K562 (cell line): ENCODE data around the gene C2orf72. TPM values are rescaled to one million over a fixed set of nuclear protein-coding genes. Genes with fewer than 3 reads are reported as not detected.

Source experiments
- ATAC-seq: fragments of 200-7000 bp; cut with Tn5 transposase; 3 replicates; pipeline ENCODE4 v1.9.1; 2020; ENCODE audit warnings: moderate library complexity
- BruUV-seq: library from RNA; stranded (reverse); fragments of 400-500 nt; replicated peaks from 2 replicates; lab custom pipeline; 2021; lab: Mats Ljungman, UMichigan
- CTCF ChIA-PET: fragments of 300-600 bp; formaldehyde crosslinking; extraction: SDS; loops from one replicate; lab custom pipeline; 2021; ENCODE audit warnings: low intra/inter-chr PET ratio; lab: Yijun Ruan, JAX
- POLR2A ChIA-PET: fragments of 300-600, 350-650 bp; sonication (Branson Sonifier 250); formaldehyde crosslinking; extraction: SDS; loops from one replicate; lab custom pipeline; 2021; ENCODE audit warnings: antibody characterized with exemption, inconsistent platforms; lab: Yijun Ruan, JAX
- DNase-seq, 4 experiments: peaks; one replicate each; pipeline versions ENCODE4 v3.0.0 to v3.0.0-alpha.2; 2011 to 2018; ENCODE audit warnings: low spot score in 3 of 4, mixed read lengths in 3 of 4; ENCODE audit errors: extremely low read depth in 1 of 4
- FAIRE-seq: peaks from 2 replicates; lab custom pipeline; 2011; peaks lifted over from hg19 to GRCh38; lab: Jason Lieb, UNC
- H2AFZ ChIP-seq: 2 replicates; pipeline ENCODE4 v1.6.0; 2011; ENCODE audit warnings: low read depth, low read length, control low read depth, inconsistent platforms
- H3K27ac ChIP-seq: fragments of 200-600 bp; 3 replicates; pipeline ENCODE4 v1.8.0; 2011; ENCODE audit warnings: low read depth, mild to moderate bottlenecking, control low read depth, inconsistent platforms, low read length, moderate library complexity, mixed read lengths; ENCODE audit errors: extremely low read depth
- H3K27me3 ChIP-seq, 2 experiments: fragments of 300-600 bp in 1 of 2; 2 replicates in 1 of 2; 3 replicates in 1 of 2; pipeline versions ENCODE4 v1.6.0 to v1.8.0; 2011; ENCODE audit warnings: inconsistent platforms in 2 of 2, low read length in 2 of 2, mild to moderate bottlenecking in 1 of 2, mixed read lengths in 1 of 2, moderate library complexity in 1 of 2; ENCODE audit not compliant: control insufficient read depth in 2 of 2, insufficient read depth in 2 of 2
- H3K36me3 ChIP-seq: fragments of 300-600 bp; 3 replicates; pipeline ENCODE4 v1.8.0; 2011; ENCODE audit warnings: mild to moderate bottlenecking, low read length, inconsistent platforms; ENCODE audit not compliant: control insufficient read depth, insufficient read depth
- H3K4me1 ChIP-seq, 2 experiments: fragments of 200-600 bp in 1 of 2; replicated peaks in 1 of 2; 2 replicates in 1 of 2; 3 replicates in 1 of 2; pipeline versions ENCODE4 v1.5.1 to v1.8.0; 2011; ENCODE audit warnings: inconsistent platforms in 2 of 2, low read length in 2 of 2, mild to moderate bottlenecking in 1 of 2, mixed read lengths in 1 of 2, moderate library complexity in 1 of 2; ENCODE audit not compliant: control insufficient read depth in 2 of 2, insufficient read depth in 2 of 2
- H3K4me2 ChIP-seq: 2 replicates; pipeline ENCODE4 v1.6.1; 2011; ENCODE audit warnings: low read length, control low read depth, inconsistent platforms, mixed read lengths; ENCODE audit not compliant: insufficient read depth
- H3K4me3 ChIP-seq: fragments of 200-600 bp; sonication (generic), shearing (Covaris generic); 2 replicates; pipeline ENCODE4 v1.5.1; 2016; ENCODE audit warnings: control low read depth, inconsistent platforms
- H3K79me2 ChIP-seq: fragments of 200-600 bp; 3 replicates; pipeline ENCODE4 v1.8.0; 2011; ENCODE audit warnings: low read length, inconsistent platforms; ENCODE audit not compliant: control insufficient read depth, insufficient read depth
- H3K9ac ChIP-seq, 2 experiments: 2 replicates each; pipeline versions ENCODE4 v1.6.0 to v1.6.1; 2011; ENCODE audit warnings: low read depth in 2 of 2, low read length in 2 of 2, control low read depth in 1 of 2, inconsistent platforms in 1 of 2, mild to moderate bottlenecking in 1 of 2, mixed read lengths in 1 of 2; ENCODE audit not compliant: insufficient read depth in 1 of 2
- H3K9me1 ChIP-seq: one replicate; pipeline ENCODE4 v1.6.0; 2011; ENCODE audit warnings: inconsistent platforms, mild to moderate bottlenecking, low read length, moderate library complexity; ENCODE audit not compliant: control insufficient read depth, insufficient read depth
- H3K9me3 ChIP-seq: replicated peaks from 2 replicates; pipeline ENCODE4 v1.5.1; 2011; ENCODE audit warnings: low read depth, low read length, inconsistent platforms; ENCODE audit not compliant: control insufficient read depth, insufficient read depth
- H4K20me1 ChIP-seq: replicated peaks from 2 replicates; pipeline ENCODE4 v1.6.1; 2011; ENCODE audit warnings: low read length, inconsistent platforms, mixed read lengths; ENCODE audit not compliant: control insufficient read depth, insufficient read depth
- C11orf30 ChIP-seq: fragments of 450-650 bp; IDR thresholded peaks from 2 replicates; pipeline ENCODE4 v1.6.1; 2016; ENCODE audit warnings: low read depth, mild to moderate bottlenecking
- CCNT2 ChIP-seq: IDR thresholded peaks from 2 replicates; pipeline ENCODE4 v1.6.1; 2011; ENCODE audit warnings: borderline replicate concordance, low read depth, mild to moderate bottlenecking, moderate library complexity, mixed read lengths, low read length; ENCODE audit not compliant: insufficient read length; ENCODE audit errors: extremely low read depth
- CHD4 ChIP-seq: fragments of 200-600 bp; sonication (generic); IDR thresholded peaks from 3 replicates; pipeline ENCODE4 v1.6.1; 2012; ENCODE audit warnings: low read depth, mild to moderate bottlenecking, mixed read lengths, low read length, inconsistent platforms; ENCODE audit not compliant: insufficient read depth, insufficient replicate concordance, poor library complexity, severe bottlenecking
- FOXJ2 ChIP-seq: fragments of 200-800 bp; sonication (Bioruptor generic); IDR thresholded peaks from 2 replicates; pipeline ENCODE4 v1.6.1; 2016; ENCODE audit warnings: missing genetic modification characterization, missing compliant biosample characterization
- HDGF ChIP-seq: fragments of 450-650 bp; IDR thresholded peaks from 2 replicates; pipeline ENCODE4 v1.6.1; 2016
- HNRNPLL ChIP-seq: fragments of 200-400 bp; formaldehyde crosslinking; IDR thresholded peaks from 2 replicates; pipeline ENCODE4 v1.6.1; 2017; ENCODE audit warnings: low read length, low read depth, mild to moderate bottlenecking; ENCODE audit not compliant: poor library complexity, severe bottlenecking
- NR2C1 ChIP-seq, 2 experiments: fragments of 450-650 bp; IDR thresholded peaks; 2 replicates each; pipeline ENCODE4 v1.6.1; 2017; ENCODE audit warnings: mild to moderate bottlenecking in 2 of 2, antibody characterized with exemption in 1 of 2, inconsistent platforms in 1 of 2, missing compliant biosample characterization in 1 of 2, missing genetic modification characterization in 1 of 2
- NRF1 ChIP-seq, 2 experiments: fragments of 450-650 bp; IDR thresholded peaks in 1 of 2; conservative IDR thresholded peaks in 1 of 2; 2 replicates each; pipeline ENCODE4 v1.6.1; 2014; ENCODE audit warnings: mild to moderate bottlenecking in 2 of 2
- POLR2A ChIP-seq: fragments of 450-650 bp; conservative IDR thresholded peaks from 2 replicates; pipeline ENCODE4 v1.6.1; 2016
- SREBF1 ChIP-seq: fragments of 150-350 bp; IDR thresholded peaks from 2 replicates; pipeline ENCODE4 v1.6.1; 2014; ENCODE audit warnings: antibody characterized with exemption, low read depth, low read length, borderline replicate concordance
- TAF7 ChIP-seq: fragments of 450-650 bp; IDR thresholded peaks from 2 replicates; pipeline ENCODE4 v1.6.1; 2016; ENCODE audit warnings: missing genetic modification characterization, missing compliant biosample characterization
- WGBS: fragments of 100-300 bp; shearing (Covaris generic); methylation state at CpG from one replicate; pipeline ENCODE4 v1.1.6; 2016; ENCODE audit warnings: low coverage, mixed read lengths; ENCODE audit not compliant: insufficient coverage; ENCODE audit errors: missing lambda C conversion rate; 5-methylcytosine and 5-hydroxymethylcytosine counted together
- in situ Hi-C: fragments of 300-500 bp; cut with MboI; formaldehyde crosslinking; loops from 4 replicates; pipeline ENCODE4 v1.15.0; 2018; ENCODE audit warnings: inconsistent platforms, mixed read lengths
- intact Hi-C: fragments of 100-400 bp; cut with micrococcal nuclease; formaldehyde crosslinking; loops from 2 replicates; pipeline ENCODE4 v1.14.2; 2022
- polyA plus RNA-seq, 8 experiments: library from polyadenylated mRNA; depleted of rRNA in 4 of 8; stranded (reverse) in 5 of 8; unstranded in 3 of 8; fragments of >200 nt; fragmentation: Nextera tagmentation in 2 of 8; fragmentation: Illumina TruSeq in 1 of 8; extraction: Ambion mirVana in 2 of 8; extraction: Trizol in 1 of 8; gene quantifications; 2 replicates each; pipeline versions ENCODE4 v1.2.1 to v1.2.3, GENCODE V29; 2011 to 2014; ENCODE audit warnings: inconsistent platforms in 1 of 8, missing spikeins in 1 of 8
- total RNA-seq, 7 experiments: library from RNA; depleted of rRNA in 6 of 7; stranded (reverse); fragments of >200 nt in 6 of 7; fragmentation: Illumina TruSeq in 2 of 7; extraction: Trizol in 2 of 7; gene quantifications; 2 replicates each; pipeline versions ENCODE4 v1.2.1 to v1.2.3, GENCODE V29; 2011 to 2021; ENCODE audit warnings: low replicate concordance in 1 of 7
- TF ChIP-seq, protein P1 (sequence below): sonication (generic); formaldehyde crosslinking; IDR thresholded peaks from 2 replicates; pipeline ENCODE4 v1.8.0; 2022; ENCODE audit warnings: missing genetic modification reagents, mild to moderate bottlenecking, moderate library complexity, borderline replicate concordance
- TF ChIP-seq, protein P2 (sequence below): fragments of 250-450 bp; sonication (Bioruptor Pico); IDR thresholded peaks from 2 replicates; pipeline ENCODE4 v1.8.0; 2021; ENCODE audit warnings: mild to moderate bottlenecking, moderate library complexity
- TF ChIP-seq, protein P3 (sequence below): sonication (generic); formaldehyde crosslinking; IDR thresholded peaks from 2 replicates; pipeline ENCODE4 v1.8.0; 2022; ENCODE audit warnings: mild to moderate bottlenecking, missing genetic modification reagents
- TF ChIP-seq, protein P4 (sequence below): IDR thresholded peaks from 3 replicates; pipeline ENCODE4 v1.6.1; 2011; ENCODE audit warnings: borderline replicate concordance, mild to moderate bottlenecking; ENCODE audit not compliant: insufficient read length, insufficient read depth

C2orf72 gene
- total and polyA plus RNA-seq, 9 of the 15 experiments (the other 6 are each of a cell fraction or from before 2014, with no cell fraction given) = 0.08 to 0.18 (median 0.11) TPM; not detected in 6

DNA sequence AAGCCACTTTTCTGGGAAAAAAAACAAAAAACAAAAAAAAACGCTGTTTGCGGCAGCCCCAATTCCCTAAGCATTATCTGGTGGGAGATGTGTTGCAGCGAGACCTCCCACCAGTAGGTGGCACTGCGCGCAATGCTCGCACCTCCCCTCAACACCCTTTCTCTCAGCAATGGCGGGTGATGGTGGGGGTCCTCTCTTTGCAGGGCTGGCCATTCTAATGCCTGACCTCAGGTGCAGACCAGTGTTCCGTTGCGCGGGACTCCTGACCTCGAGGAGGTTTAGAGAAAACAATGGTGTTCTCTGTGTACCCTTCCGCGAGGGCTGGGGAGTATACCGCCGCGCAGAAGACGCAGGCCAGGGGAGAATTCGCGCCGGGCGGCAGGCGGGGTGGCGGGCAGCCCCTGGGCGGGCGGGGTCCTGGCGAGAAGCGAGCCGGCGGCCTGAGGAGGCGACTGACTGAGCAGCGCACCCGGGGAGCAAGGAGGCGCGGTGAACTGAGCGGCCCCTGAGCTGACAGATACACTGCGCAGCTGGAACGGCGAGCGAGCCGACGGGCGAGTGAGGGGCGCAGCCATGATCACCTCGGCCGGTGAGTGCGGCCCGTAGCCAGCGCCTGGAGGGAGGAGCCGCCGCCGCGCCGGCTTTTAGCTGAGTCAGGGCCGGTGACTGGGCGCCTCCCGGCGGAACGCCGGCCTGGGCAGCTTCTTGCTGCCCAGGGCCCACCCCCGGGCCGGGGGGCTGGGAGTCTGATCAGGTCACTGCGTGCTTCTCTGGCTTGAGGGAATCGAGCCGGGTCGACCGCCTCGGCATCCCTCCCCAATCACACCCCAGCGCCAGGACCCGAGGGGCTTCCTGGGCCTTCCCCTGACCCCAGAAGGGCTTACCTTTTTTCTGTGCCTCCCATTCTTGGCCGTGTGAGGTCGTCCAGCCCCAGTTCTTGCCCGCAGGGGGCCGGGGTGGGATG, 19.4 kb downstream of the C2orf72 start, which contains the start of gene PSMD1:
Gene PSMD1 (plus strand): TSS at position 415 of the 964 bp plus-strand sequence. CDS start 159 bp downstream, at position 574.
- in situ Hi-C loops (no loop called here), intact Hi-C loops (loop anchor here (10.0 kb wide), 1 partner anchor 152 kb away; no protein-coding TSS in a partner anchor)
- Histone ChIP-seq H3K9me1 (no peaks in the 10 kb centered on the region), H3K4me2 (peak within 1 kb of the TSS; percentile 80), H3K4me3 (peak within 1 kb of the TSS; percentile 90), H2AFZ (peak within 1 kb of the TSS; percentile 98), H3K79me2 (peaks cover 50% of the 10 kb centered on the region), H4K20me1 (0 out of 2 replicates have a peak, but pooled peaks cover 11% of the 10 kb centered on the region), H3K27me3 (no peaks in the 10 kb centered on the region), H3K27ac (peak within 1 kb of the TSS; percentile 98), H3K9ac (peak within 1 kb of the TSS; percentile 95 to 96), H3K36me3 (peaks cover 27% of the 10 kb centered on the region; the same call in 2 of the 3 replicates), H3K4me1 (peaks cover 9 to 11% of the 10 kb centered on the region in 2 experiments; a peak in 4 of 5 replicates), H3K9me3 (no peaks in the 10 kb centered on the region)
- BruUV-seq = no TSS peak
- ChIA-PET CTCF (no interaction called here), POLR2A (interaction anchor here (0.6 to 0.9 kb wide), 3 partner anchors 12 to 407 kb away, joined by 3 to 4 read pairs (median 3); partner anchors contain the start of gene NCL)
- 0% methylated on average over 28 of the region's 73 CpGs for WGBS
- FAIRE-seq = peak; percentile 93
- DNase-seq = peak; percentile 84 to 92 (median 88)
- peak; percentile 86 for ATAC-seq
- no peak for TF ChIP-seq NR2C1 (IDR thresholded peaks at IDR 0.05)
- TF ChIP-seq NR2C1 (tag; IDR thresholded peaks at IDR 0.05) = 0 out of 2 replicates have a peak, but pooled peaks have one; percentile 38
- TF ChIP-seq C11orf30 = peak; percentile 96
- TF ChIP-seq FOXJ2 = peak; percentile 70
- peak; percentile 60 to 66 for TF ChIP-seq NRF1 (conservative IDR thresholded peaks at IDR 0.05 in 1 of 2, IDR thresholded peaks at IDR 0.05 in 1 of 2)
- TF ChIP-seq HDGF = no peak
- no peak for TF ChIP-seq SREBF1
- peak; percentile 46 for TF ChIP-seq CCNT2
- TF ChIP-seq, protein P1, sequence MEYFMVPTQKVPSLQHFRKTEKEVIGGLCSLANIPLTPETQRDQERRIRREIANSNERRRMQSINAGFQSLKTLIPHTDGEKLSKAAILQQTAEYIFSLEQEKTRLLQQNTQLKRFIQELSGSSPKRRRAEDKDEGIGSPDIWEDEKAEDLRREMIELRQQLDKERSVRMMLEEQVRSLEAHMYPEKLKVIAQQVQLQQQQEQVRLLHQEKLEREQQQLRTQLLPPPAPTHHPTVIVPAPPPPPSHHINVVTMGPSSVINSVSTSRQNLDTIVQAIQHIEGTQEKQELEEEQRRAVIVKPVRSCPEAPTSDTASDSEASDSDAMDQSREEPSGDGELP (CRISPR knock-in tag) = peak; percentile 47
- TF ChIP-seq, protein P2, sequence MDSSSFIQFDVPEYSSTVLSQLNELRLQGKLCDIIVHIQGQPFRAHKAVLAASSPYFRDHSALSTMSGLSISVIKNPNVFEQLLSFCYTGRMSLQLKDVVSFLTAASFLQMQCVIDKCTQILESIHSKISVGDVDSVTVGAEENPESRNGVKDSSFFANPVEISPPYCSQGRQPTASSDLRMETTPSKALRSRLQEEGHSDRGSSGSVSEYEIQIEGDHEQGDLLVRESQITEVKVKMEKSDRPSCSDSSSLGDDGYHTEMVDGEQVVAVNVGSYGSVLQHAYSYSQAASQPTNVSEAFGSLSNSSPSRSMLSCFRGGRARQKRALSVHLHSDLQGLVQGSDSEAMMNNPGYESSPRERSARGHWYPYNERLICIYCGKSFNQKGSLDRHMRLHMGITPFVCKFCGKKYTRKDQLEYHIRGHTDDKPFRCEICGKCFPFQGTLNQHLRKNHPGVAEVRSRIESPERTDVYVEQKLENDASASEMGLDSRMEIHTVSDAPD (CRISPR knock-in tag) = no peak
- TF ChIP-seq TAF7 = peak; percentile 50; the same call in 1 of the 2 replicates
- TF ChIP-seq POLR2A = peak; percentile 78
- no peak for TF ChIP-seq CHD4
- TF ChIP-seq HNRNPLL = peak; percentile 52
- TF ChIP-seq, protein P3, sequence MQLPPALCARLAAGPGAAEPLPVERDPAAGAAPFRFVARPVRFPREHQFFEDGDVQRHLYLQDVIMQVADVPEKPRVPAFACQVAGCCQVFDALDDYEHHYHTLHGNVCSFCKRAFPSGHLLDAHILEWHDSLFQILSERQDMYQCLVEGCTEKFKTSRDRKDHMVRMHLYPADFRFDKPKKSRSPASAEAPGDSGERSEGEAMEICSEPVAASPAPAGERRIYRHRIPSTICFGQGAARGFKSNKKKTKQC (CRISPR knock-in tag) = peak; percentile 55; the same call in 1 of the 2 replicates
- TF ChIP-seq, protein P4, sequence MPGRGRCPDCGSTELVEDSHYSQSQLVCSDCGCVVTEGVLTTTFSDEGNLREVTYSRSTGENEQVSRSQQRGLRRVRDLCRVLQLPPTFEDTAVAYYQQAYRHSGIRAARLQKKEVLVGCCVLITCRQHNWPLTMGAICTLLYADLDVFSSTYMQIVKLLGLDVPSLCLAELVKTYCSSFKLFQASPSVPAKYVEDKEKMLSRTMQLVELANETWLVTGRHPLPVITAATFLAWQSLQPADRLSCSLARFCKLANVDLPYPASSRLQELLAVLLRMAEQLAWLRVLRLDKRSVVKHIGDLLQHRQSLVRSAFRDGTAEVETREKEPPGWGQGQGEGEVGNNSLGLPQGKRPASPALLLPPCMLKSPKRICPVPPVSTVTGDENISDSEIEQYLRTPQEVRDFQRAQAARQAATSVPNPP = no peak
